NOMO-1 treated with DMSO at 0.1 percent for 48 hours (cell line): ENCODE data around the gene HBS1L.

ENCODE experiments used
- DNase-seq: peaks from one replicate; lab custom pipeline; 2025; ENCODE audit not compliant: unreplicated experiment; lab: John Stamatoyannopoulos, UW

HBS1L gene

DNA sequence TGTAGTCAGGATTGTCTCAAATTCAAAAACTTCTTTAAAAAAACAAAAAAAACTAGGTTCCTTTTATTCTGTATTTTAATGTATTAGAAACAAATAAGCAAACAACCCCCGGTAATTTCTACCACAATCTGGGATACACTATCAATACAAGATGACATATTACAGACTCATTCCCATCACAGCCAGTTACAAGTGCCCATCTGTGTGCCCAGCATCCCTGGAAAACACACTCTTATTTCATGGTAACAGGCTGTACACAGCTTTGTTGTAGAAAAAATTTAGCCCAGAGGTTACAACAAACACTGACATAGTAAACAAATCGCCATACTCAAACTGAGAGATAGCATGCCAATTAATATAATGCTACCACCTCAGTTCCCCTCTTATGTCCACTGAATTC is 16.3 kb downstream of the HBS1L start:
- no peak for DNase-seq

DNA sequence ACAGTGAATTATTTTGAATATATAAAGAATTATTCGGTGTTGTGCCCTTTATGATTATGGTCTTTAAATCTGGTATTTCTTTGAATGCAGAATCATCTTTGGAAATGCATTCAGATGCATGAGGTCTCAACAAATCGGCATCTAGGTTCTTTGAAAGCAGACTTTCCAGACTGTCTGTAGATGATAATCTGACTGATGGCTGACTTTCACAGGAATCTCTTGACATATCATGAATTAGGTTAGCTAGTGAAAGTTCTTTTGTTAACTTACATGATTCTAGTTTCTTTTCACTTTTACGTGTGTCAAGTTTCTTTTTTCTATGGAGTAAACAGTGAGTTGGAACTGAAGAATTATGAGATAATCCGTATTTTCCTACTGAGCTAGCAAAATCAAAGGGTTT is 17.1 kb downstream of the HBS1L start:
- no peak for DNase-seq

DNA sequence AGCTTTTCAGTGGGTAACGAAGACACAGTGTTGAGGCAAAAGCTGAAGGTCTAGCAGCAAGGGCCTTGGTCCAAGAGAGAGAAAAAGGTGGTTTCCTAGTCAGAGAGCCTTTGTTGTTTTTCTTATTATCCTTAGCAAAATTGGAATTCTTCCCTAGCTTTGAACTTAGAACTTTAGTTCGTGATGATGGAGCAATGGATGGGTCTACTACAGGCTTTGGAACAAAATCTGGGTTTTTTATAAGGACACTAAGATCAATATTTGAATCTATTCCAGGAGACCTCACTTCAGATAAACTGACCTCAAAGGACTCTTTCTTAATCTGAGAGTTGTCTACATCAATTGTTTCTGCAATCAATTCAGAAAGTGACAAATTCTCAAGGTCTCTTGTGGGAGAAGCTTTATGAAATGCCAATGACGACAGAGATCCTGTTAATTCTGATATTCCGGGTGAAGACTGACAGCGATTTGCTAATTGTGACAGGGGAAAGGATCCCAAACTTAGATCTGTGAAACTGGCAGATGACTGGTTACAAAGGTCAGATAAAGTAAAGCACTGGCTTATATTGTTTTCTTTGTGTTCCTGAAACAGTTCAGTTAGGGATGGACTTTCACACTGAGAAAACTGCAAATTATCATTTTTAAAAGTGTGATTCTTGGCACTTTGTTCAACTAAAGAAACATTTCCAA is 17.7 kb downstream of the HBS1L start:
- DNase-seq: no peak

DNA sequence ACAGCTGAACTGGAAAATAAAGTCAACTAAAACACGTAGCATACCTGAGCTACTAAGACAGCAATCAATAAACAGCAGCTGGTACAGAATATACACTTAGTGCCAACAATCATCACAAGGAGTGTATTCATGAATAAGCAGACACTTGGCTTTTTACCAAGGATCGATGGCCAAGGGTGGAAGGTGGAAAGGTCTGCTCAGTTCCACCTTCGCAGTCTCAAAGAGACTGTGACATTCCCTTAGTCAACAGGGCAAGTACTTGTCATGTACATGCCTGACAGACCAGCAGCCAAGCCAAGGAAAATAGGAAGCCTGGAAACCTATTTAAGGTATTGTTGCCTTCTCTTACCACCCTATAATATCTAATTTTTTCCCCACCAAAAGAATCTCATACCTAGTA is 21.4 kb downstream of the HBS1L start:
- DNase-seq: no peak

DNA sequence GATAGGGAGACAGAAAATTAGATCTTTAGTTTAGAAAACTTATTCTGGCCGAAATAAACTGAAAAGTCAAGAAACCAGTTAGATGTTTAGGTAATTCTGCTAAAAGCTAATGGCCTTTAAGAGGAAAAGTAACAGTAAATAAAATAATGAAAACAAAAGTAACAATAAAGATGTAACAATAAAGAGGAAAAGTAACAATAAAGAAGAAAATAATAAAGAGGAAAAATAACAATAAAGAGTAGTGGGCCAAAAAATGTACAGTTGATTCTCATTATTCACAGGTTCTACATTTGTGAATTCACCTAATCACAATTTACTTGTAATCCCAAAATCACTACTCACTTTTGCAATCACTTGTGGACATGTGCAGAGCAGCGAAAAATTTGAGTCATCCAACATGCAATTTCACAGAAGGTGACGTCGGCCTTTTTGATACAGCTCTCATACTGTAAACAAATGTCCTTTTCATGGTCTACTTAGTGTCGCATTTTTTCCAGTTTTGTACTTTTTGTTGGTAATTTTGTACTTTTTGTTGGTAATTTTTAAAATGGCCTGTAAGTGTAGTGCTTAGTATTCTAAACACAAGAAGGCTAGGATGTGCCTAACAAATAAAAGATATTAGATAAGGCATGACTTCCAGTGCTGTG is 24.0 kb downstream of the HBS1L start:
- DNase-seq: no peak

DNA sequence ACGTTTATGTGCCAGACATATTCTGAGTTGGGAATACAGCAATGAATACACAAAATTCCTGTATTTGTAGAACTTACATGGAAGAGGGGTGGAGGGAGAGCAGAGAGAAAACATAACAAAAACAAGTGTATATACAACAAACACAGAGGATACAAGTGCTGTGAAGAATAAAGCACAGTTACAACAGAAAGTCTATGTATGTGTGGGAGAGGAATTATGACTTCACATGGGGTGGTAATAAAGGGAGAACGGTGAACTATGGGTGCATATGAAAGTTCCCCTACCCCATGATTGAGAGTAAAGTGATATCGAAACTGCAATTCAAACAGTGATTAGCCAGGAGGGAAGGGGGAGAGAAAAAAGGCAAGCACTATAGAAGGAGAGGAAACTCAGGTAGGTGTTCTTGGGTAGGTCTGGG is 24.6 kb downstream of the HBS1L start:
- DNase-seq: no peak

DNA sequence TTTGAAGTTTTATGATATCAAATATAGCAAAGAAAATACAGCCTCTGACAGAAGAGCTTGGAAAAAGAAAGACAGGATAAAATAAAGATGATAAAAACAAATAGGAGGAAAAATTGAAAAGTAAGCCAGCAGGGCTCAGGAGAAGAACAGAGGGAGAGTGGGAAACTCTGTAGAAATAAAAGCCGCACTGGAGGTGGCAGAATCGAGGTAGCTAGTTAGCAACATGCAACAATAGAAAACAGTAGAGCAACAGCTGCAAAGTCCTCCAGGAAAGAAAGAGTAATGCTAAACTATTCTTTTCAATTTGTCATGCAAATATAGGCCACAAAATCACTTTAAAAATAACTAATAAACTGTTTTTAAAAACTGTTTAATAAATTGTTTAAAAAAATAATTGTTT is 28.8 kb downstream of the HBS1L start:
- DNase-seq: no peak

DNA sequence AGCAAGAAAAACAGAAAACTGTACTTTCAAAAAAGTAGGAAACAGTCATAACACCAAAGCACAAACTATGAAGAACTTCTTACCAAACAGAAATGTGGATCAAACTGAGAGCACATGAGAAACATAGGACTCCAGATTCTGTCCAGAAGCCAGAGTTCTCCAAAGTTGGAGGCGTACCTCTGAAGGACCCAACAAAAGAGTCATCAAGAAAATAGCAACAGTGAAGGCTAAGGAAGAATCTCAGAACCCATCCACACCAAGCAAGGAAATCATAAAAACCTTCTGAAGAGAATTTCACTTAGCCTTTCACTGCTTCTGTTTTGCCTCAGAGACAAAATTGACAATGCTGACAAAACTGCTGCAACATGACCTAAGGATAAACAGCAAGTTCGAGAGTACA is 29.4 kb downstream of the HBS1L start:
- no peak for DNase-seq

DNA sequence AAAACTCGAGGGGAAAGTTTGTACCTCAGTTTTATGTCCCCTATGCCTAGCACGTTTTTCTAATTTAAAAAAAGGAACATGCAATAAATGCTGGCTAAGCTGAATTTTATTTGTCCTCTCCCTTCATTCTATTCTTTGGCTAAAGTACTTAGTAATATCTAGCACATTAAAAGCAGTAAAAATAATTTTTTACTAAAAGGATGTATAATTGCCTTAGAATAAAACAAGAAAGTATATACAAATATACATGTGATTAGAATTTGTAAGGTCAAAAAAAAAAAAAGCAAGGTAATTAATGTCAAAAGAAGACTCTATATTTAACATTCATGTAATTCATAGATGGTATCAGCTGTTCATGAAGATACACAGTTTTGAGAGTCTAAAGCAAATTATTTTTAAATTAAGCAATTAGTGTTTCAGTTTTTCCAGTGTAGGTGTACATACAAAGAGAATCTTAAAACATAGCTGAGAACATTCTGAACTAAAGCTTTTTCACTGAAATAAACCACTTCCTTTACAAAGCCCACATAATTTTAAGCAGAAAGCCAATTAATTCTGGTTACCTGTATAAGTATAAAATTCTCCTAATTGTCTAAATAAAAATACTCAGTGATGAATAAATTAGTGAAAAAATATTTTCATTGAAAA is 32.4 kb downstream of the HBS1L start:
- no peak for DNase-seq

DNA sequence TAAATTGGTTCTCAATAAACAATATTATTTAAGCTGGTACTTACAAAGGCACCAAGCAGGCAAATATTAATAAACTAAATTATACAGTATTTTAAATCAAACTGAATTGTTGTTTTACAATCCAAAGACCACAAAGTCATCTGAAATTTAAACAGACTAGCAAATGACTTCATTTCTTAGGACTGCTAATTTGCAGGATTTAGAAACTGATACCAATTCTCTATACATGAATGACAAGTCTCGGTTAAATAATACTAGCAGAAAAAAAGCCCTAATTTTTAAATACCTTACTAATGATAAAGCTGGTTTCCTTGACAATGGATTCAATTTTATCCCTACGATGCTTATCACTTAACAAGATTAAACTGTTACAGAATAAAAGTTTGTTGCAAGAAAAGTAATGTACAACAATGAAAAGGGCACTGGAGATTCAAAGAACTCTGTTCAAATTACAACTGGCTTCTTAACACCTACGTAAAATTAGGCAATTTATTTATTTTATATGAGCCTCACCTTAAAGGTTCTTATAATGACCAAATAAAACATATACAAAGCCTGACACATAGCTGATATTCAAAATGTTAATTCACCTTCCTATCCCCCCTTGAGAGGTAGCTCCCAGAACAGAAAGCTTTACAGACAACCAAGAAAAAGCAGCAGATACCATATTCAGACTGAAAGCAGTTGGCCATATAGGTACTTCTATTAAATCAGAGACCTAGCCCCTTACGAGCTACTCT is 33.1 kb downstream of the HBS1L start:
- DNase-seq: no peak

DNA sequence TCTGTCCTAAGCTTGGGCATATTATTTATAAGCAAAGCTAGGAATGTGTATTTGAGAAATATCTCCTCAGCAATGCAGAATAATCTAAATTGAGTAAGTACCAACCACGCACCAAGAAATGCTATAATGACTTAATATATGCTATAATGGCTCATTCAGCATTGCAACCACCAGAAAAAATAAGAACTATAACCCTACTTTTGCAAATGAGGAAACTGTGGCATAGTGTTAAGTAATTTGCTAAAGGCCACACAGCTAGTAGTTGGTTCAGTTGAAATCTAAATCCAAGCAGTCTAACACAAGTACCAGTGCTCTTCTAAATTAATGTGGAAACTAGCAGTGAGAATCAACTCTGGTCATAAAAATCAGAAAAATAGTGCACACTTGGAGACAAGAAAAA is 35.7 kb downstream of the HBS1L start:
- DNase-seq: peak; percentile 78

DNA sequence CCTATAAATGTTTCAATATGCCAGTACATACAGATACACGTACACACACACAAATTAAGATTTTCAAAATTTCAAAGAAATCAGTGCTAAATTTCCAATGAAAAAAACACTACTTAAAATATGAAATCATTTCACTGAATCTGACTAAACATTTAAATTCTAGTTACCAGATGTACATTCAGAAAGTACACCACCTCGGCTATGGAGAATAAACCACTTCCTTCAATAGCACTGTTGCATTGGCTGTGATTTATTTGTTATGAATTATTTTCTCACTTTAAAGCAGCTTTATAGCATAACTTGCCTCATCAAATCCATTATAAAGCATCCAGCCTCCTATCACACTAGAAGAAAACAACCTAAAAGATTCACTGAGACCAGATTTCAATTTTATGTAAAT is 36.6 kb downstream of the HBS1L start:
- no peak for DNase-seq

DNA sequence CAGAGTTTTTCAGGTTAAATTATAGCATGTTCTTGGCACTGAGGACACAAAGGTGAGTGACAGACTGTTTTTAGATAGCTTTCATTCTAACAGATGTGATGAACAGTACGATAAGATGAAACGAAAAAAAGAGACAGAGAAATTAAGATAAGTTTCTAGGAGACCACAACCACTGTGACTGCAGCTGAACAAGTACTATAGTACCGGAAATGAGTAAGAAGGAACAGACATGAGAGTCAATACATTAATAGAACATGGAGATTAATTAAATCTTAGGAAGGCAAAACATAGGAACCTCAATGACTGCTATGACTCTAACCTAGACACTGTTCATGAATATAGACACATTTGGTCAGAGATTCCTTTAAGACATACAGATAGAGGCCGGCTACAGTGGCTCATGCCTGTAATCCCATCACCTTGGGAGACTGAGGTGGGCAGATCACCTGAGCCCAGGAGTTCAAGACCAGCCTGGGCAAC is 40.2 kb downstream of the HBS1L start:
- DNase-seq: peak; percentile 28

DNA sequence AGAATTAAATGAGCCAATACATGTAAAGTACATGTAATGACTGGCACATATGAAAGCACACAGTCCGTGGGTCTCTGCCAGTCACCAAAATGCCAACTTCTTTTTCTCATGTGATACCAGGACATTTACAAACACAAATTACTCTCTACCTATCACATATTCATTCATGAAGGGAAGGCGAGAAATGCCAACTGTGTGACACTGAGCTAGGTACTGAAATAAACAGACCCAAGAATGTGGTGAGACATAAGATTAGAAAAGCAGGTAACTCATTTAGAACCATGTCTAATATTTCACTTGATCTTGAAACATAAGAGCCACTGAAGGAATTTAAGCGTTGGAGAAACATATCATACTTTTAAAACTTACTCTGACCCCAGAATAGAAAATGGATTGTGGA is 41.4 kb downstream of the HBS1L start:
- DNase-seq: no peak

DNA sequence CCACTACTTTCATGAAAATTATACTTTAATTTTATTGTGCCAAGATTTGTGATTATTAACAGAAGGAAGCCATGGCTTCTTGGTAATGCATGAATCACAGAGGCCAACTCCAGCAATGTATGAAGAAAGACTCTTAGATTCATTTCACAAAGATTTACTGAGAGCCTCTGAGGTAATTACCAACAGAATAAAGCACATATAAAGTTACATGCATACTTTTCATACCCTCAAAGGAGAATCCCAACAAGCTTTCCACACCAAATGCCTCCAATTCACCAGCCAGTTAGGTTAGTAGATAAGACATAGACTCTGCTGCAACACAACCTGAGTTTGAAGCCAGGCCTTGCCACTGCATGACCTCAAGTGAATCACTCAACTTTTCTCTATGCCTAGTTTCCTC is 41.9 kb downstream of the HBS1L start:
- no peak for DNase-seq

DNA sequence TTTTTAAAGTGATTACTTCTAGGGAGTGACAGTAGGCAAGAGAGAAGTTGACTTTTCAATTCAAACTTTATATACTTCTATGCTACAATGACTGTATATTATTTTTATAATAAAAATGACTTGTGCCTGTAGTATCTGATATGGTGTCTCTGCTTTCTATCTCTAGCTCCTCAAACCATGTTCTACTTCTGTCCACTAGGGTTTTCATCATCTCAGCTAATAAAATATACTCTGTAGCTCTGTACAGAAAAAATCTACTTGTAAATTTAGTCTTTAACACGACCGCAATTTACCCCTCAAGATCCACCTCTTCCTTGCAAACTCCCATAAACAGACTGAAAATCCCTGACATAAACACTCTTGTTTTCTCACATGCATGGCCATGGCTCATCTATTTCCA is 42.3 kb downstream of the HBS1L start:
- DNase-seq: no peak

DNA sequence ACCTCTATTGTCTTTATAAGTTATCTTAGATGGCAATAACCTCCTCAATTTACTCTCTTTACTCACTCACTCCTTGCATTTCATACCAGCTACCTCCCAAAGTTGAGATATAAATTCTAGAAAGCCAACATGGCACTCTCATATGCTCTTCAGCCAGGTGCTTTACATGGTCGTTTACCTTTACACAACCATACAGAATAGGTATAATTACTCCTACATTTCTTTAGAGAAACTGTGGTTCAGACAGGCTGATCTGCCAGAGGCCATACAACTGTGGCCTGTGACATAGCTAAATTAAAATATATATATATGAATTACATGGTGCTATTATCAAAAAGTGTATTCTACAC is 45.7 kb downstream of the HBS1L start:
- no peak for DNase-seq

DNA sequence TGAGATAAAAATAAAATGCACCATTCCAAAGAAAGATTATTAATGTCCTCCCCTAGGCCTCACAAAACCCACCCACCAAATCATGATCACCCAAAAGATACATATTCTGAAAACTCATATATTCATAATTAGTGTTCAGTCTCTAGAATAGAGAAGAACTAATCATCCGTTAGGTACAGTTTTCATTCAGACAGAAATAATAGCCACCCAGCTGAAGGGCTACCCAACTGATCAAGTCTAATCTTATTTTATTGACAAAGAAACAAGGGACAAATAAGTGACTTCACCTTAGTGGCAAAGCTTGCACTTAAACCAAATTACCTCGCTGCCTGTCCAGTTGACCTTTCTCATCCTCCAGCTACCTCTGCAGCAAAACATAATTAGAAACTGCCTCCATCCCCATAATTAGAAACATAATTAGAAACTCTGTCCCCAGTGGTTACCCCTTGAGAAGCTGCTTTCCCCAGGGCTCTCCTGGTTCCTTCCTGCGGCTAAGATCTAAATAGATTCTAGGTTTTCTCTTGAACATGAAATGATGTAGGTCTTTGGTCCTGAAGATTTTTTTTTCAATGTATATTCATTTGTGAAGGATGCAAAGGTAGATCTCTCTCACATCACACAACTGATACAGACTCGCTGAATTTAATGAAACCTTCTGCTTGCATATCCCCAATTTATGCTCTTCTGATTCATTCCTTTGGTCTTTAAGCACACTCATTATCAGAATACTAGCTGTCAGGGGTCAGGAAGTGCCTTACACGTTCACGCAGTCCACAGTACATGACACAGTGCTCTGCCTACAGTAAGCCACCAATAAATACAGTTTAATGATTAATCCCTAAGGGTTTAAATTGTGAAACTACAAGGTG is 46.3 kb downstream of the HBS1L start:
- no peak for DNase-seq

DNA sequence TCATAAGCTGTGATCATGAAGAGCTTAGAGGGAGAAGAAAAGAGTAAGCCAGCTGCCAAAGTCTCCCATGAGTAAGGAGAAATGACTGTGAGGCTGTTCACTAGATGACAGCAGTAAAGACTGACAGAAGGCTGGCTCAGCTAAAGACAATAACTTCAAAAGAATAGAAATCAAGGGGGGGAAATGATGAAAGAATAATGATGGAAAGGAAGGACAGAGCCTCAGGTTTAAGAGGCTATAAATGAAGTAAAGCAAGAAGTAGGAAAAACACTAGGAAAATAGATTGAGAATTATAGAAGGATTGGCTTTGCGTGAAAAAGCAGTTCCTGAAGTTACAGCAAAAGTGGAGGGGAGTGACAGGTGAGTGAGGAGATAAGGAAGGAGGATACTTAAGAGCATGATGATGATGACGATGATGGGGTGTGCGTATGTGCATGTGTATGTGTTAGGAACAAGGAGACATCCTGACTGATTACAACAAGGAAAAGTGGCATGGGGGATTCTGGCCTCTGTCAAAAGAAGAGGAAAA is 48.2 kb downstream of the HBS1L start:
- DNase-seq: no peak

DNA sequence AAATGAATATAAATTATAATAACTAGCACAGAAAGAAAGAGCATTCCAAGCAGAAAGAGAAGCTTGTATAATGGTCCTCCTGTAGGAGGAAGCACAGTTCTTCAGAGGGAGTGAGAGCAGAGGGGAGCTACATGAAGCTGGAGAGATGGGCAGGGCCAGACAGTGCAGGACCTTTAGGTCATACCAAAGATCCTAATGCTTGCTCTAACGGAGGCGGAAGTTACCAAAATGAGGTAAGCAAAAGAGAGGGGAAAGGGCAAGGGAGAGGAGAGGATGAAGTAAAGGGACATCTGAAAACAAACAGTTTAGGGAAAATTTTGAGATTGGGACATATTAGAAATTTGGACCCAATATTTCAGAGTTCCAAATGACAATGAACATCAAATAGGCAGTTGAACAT is 50.2 kb downstream of the HBS1L start:
- no peak for DNase-seq
